Measurements from ENCODE around the gene GGA3. TPM values are rescaled to one million over a fixed set of nuclear protein-coding genes. Genes with fewer than 3 reads are reported as not detected.
"Not testable (repeated sequence)": the region's sequence is repeated elsewhere in the genome, so short reads cannot be mapped to it uniquely, and the experiment has no call there.

GGA3 gene
- total RNA-seq (2014; rRNA removed; shearing (Covaris generic)): 13.1 and 13.8 TPM in 2 replicates

GRCh38 chr17:75261336-75262111 is at the start of gene GGA3, which contains the start of gene MRPS7:
Gene GGA3 (minus strand): TSS chr17:75261606. CDS start chr17:75261587, 19 bp downstream.
Gene MRPS7 (plus strand): TSS chr17:75261879. CDS start chr17:75261901, 22 bp downstream.
- DNase-seq (ENCODE audit: low read depth in 1 of 2, low spot score in 2 of 2): peak; percentile 98 to 100
- Histone ChIP-seq H3K4me1 (replicated peaks) (peaks cover 17% of the 10 kb centered on the region), H3K4me3 (peak within 1 kb of the TSS; percentile 85), H3K27me3 (replicated peaks) (no peaks in the 10 kb centered on the region), H3K36me3 (peaks cover 58% of the 10 kb centered on the region), H3K9me3 (replicated peaks) (no peaks in the 10 kb centered on the region), H3K27ac (peak within 1 kb of the TSS; percentile 98)

GRCh38 chr17:75308732-75309629 is 47.6 kb upstream of the GGA3 start:
- Histone ChIP-seq H3K27me3 (replicated peaks) (no peaks in the 10 kb centered on the region), H3K36me3 (no peaks in the 10 kb centered on the region), H3K4me1 (replicated peaks) (no peaks in the 10 kb centered on the region), H3K9me3 (replicated peaks) (no peaks in the 10 kb centered on the region), H3K27ac (no peak overlapping the region), H3K4me3 (no peak overlapping the region)
- DNase-seq (ENCODE audit: low read depth in 1 of 2, low spot score in 2 of 2): no peak

GRCh38 chr17:75307957-75308731 is 46.7 kb upstream of the GGA3 start:
- Histone ChIP-seq H3K4me1 (replicated peaks) (no peaks in the 10 kb centered on the region), H3K9me3 (replicated peaks) (no peaks in the 10 kb centered on the region), H3K36me3 (no peaks in the 10 kb centered on the region), H3K27ac (no peak overlapping the region), H3K27me3 (replicated peaks) (no peaks in the 10 kb centered on the region), H3K4me3 (no peak overlapping the region)
- no peak for DNase-seq (ENCODE audit: low read depth in 1 of 2, low spot score in 2 of 2)

- Histone ChIP-seq H3K27ac (no peak overlapping the region), H3K9me3 (replicated peaks) (0 out of 2 replicates have a peak, but pooled peaks cover 2% of the 10 kb centered on the region), H3K27me3 (replicated peaks) (no peaks in the 10 kb centered on the region), H3K36me3 (no peaks in the 10 kb centered on the region), H3K4me1 (replicated peaks) (no peaks in the 10 kb centered on the region), H3K4me3 (no peak overlapping the region)
- no peak for DNase-seq (ENCODE audit: low read depth in 1 of 2, low spot score in 2 of 2)
Observed at GRCh38 chr17:75301502-75302206, 40.2 kb upstream of the GGA3 start.

GRCh38 chr17:75301049-75301448 is 39.6 kb upstream of the GGA3 start:
- no peak overlapping the region for H3K27ac ChIP-seq

GRCh38 chr17:75300280-75300679 is 38.9 kb upstream of the GGA3 start:
- no peaks in the 10 kb centered on the region for H3K36me3 ChIP-seq
- no peaks in the 10 kb centered on the region for H3K27me3 ChIP-seq (replicated peaks)
- no peak overlapping the region for H3K27ac ChIP-seq
- no peak overlapping the region for H3K4me3 ChIP-seq
- no peak for DNase-seq (ENCODE audit: low read depth in 1 of 2, low spot score in 2 of 2)
- no peaks in the 10 kb centered on the region for H3K4me1 ChIP-seq (replicated peaks)
- 0 out of 2 replicates have a peak, but pooled peaks cover 2% of the 10 kb centered on the region for H3K9me3 ChIP-seq (replicated peaks)

More at GRCh38 chr17:75301049-75301448, 39.6 kb upstream of the GGA3 start:
- Histone ChIP-seq H3K4me1 (replicated peaks) (no peaks in the 10 kb centered on the region), H3K4me3 (no peak overlapping the region), H3K9me3 (replicated peaks) (0 out of 2 replicates have a peak, but pooled peaks cover 2% of the 10 kb centered on the region), H3K36me3 (no peaks in the 10 kb centered on the region), H3K27me3 (replicated peaks) (no peaks in the 10 kb centered on the region)
- DNase-seq (ENCODE audit: low read depth in 1 of 2, low spot score in 2 of 2): no peak

- Histone ChIP-seq H3K9me3 (replicated peaks) (0 out of 2 replicates have a peak, but pooled peaks cover 2% of the 10 kb centered on the region), H3K27me3 (replicated peaks) (no peaks in the 10 kb centered on the region), H3K4me3 (no peak overlapping the region), H3K27ac (no peak overlapping the region), H3K36me3 (no peaks in the 10 kb centered on the region), H3K4me1 (replicated peaks) (no peaks in the 10 kb centered on the region)
- DNase-seq (ENCODE audit: low read depth in 1 of 2, low spot score in 2 of 2): no peak
Observed at GRCh38 chr17:75295201-75296158, 34.1 kb upstream of the GGA3 start.

- not testable (repeated sequence) for DNase-seq (ENCODE audit: low read depth in 1 of 2, low spot score in 2 of 2); H3K9me3 ChIP-seq (replicated peaks); H3K27me3 ChIP-seq (replicated peaks); H3K4me3 ChIP-seq; H3K36me3 ChIP-seq; H3K4me1 ChIP-seq (replicated peaks); H3K27ac ChIP-seq
Observed at GRCh38 chr17:75292810-75293448, 31.5 kb upstream of the GGA3 start.

GRCh38 chr17:75289832-75290337 is 28.5 kb upstream of the GGA3 start:
- no peaks in the 10 kb centered on the region for H3K9me3 ChIP-seq (replicated peaks)
- H3K4me1 ChIP-seq (replicated peaks): peaks cover 4% of the 10 kb centered on the region; the same call in 1 of the 2 replicates
- peak overlapping the region; percentile 54 for H3K4me3 ChIP-seq
- no peaks in the 10 kb centered on the region for H3K27me3 ChIP-seq (replicated peaks)
- H3K36me3 ChIP-seq: no peaks in the 10 kb centered on the region
- peak overlapping the region; percentile 71 for H3K27ac ChIP-seq
- no peak for DNase-seq (ENCODE audit: low read depth in 1 of 2, low spot score in 2 of 2)

- DNase-seq (ENCODE audit: low read depth in 1 of 2, low spot score in 2 of 2): peak; percentile 99 to 100
- Histone ChIP-seq H3K27me3 (replicated peaks) (no peaks in the 10 kb centered on the region), H3K27ac (peak within 1 kb of the TSS; percentile 71), H3K36me3 (no peaks in the 10 kb centered on the region), H3K4me3 (peak within 1 kb of the TSS; percentile 54), H3K4me1 (replicated peaks) (peaks cover 4% of the 10 kb centered on the region; the same call in 1 of the 2 replicates), H3K9me3 (replicated peaks) (no peaks in the 10 kb centered on the region)
Observed at GRCh38 chr17:75289115-75289831, 27.9 kb upstream of the GGA3 start, which contains the start of gene SLC25A19. Gene SLC25A19 (minus strand): TSS chr17:75289433. CDS start chr17:75286764, 2,669 bp downstream.

GRCh38 chr17:75288770-75289114 is 27.3 kb upstream of the GGA3 start:
- Histone ChIP-seq H3K9me3 (replicated peaks) (no peaks in the 10 kb centered on the region), H3K4me3 (peak overlapping the region; percentile 54), H3K27me3 (replicated peaks) (no peaks in the 10 kb centered on the region), H3K4me1 (replicated peaks) (peaks cover 4% of the 10 kb centered on the region; the same call in 1 of the 2 replicates), H3K36me3 (no peaks in the 10 kb centered on the region), H3K27ac (no peak overlapping the region)
- no peak for DNase-seq (ENCODE audit: low read depth in 1 of 2, low spot score in 2 of 2)

Measured in SJSA1 (cell line).